Heart left ventricle (tissue), 16 donors: ENCODE results near the gene CDH13. TPM values are rescaled to one million over a fixed set of nuclear protein-coding genes. Genes with fewer than 3 reads are reported as not detected.
A peak's percentile ranks its signal among the peaks of the same experiment; 100 is the strongest.

ENCODE experiments used
- ATAC-seq, 4 donors: fragments of 200-7000 bp; cut with Tn5 transposase; one replicate each; pipeline ENCODE4 v1.9.1; 2020 to 2022; ENCODE audit warnings: moderate library complexity in 4 of 4, mild to moderate bottlenecking in 3 of 4, moderate number of reproducible peaks in 1 of 4
- DNase-seq, 5 donors: peaks; one replicate each; pipeline ENCODE4 v3.0.0-alpha.2; 2020
- H3K27ac ChIP-seq, 12 donors: fragments of 200-600 bp; sonication (generic) in 4 of 12; one replicate each; pipeline versions ENCODE4 v1.5.0 to v1.8.0; 2016 to 2022; ENCODE audit warnings: mild to moderate bottlenecking in 2 of 12
- H3K27me3 ChIP-seq, 9 donors: fragments of 200-600 bp; sonication (generic) in 2 of 9; one replicate each; pipeline versions ENCODE4 v1.5.1 to v1.8.0; 2016 to 2022; ENCODE audit warnings: mild to moderate bottlenecking in 3 of 9
- H3K36me3 ChIP-seq, 9 donors: fragments of 200-600 bp; sonication (generic) in 2 of 9; one replicate each; pipeline versions ENCODE4 v1.5.0 to v1.8.0; 2018 to 2022; ENCODE audit warnings: mild to moderate bottlenecking in 2 of 9
- H3K4me1 ChIP-seq, 12 donors: fragments of 200-600 bp; sonication (generic) in 4 of 12; one replicate each; pipeline versions ENCODE4 v1.5.0 to v1.8.0; 2016 to 2022; ENCODE audit warnings: mild to moderate bottlenecking in 3 of 12
- H3K4me3 ChIP-seq, 12 donors: fragments of 200-600 bp; sonication (generic) in 4 of 12; one replicate each; pipeline versions ENCODE4 v1.5.0 to v1.8.0; 2017 to 2022; ENCODE audit warnings: mild to moderate bottlenecking in 9 of 12, moderate library complexity in 4 of 12
- H3K9me3 ChIP-seq, 12 donors: fragments of 200-600 bp; sonication (generic) in 4 of 12; one replicate each; pipeline versions ENCODE4 v1.5.0 to v1.8.0; 2016 to 2022; ENCODE audit warnings: mild to moderate bottlenecking in 1 of 12
- CTCF ChIP-seq, 12 donors: fragments of 200-600 bp; sonication (generic) in 4 of 12; IDR thresholded peaks; one replicate each; pipeline versions ENCODE4 v1.5.0 to v1.8.0; 2018 to 2022; ENCODE audit warnings: antibody characterized with exemption in 12 of 12, mild to moderate bottlenecking in 5 of 12
- POLR2A ChIP-seq, 2 donors: fragments of 450-650 bp; IDR thresholded peaks; one replicate each; pipeline ENCODE4 v1.6.1; 2017; ENCODE audit warnings: antibody characterized with exemption in 2 of 2, mild to moderate bottlenecking in 2 of 2, moderate library complexity in 2 of 2
- WGBS, 4 donors: extraction: QIAGEN DNeasy Blood & Tissue Kit in 2 of 4; methylation state at CpG; one replicate each; pipeline versions ENCODE4 v1.1.5 to v1.1.7; 2013 to 2018; 5-methylcytosine and 5-hydroxymethylcytosine counted together
- intact Hi-C, 10 donors: fragments of 100-400 bp; cut with DNase I; formaldehyde crosslinking; loops; one replicate each; pipeline versions ENCODE4 v1.11.1 to v1.14.2; 2022
- polyA plus RNA-seq, 2 donors: library from polyadenylated mRNA; stranded (reverse); fragments of 200-250 nt; gene quantifications; one replicate each; pipeline ENCODE4 v1.2.3, GENCODE V29; 2013
- total RNA-seq, 9 donors: library from RNA; depleted of rRNA in 2 of 9; stranded (reverse); fragments of >200 nt in 2 of 9; fragmentation: NEBNext Ultra II Directional in 3 of 9; extraction: Animal tissue kit (Norgen Biotek cat#: 25700) in 3 of 9; gene quantifications; one replicate each; pipeline versions ENCODE4 v1.1.0 to v1.2.4, GENCODE V29; 2016 to 2023
- donor health status: ischemic (EF 13 %, LVEDD 7.1; RV severe dilation, severe dysfunction).
- donor health status: healthy with polysubstance abuse.
- donor health status: DM: no; HTN: yes; CAD: no.
- donor health status: DM: no; HTN: no; CAD: no.
- donor health status: ischemic (EF 25% LVEDD 6.9; RV normal size, moderate dysfunction).
- donor health status: ischemic (EF 25% LVEDD 5.7; RV mildly dilated, moderate dysfunction).
- donor health status: healthy.
- donor health status: DM: yes; HTN: yes; CAD: no.
- donor health status: ischemic (EF 35%, LVEDD 5.7; RV mildly dilated, moderate dysfunction).
- donor health status: nonischemic (EF 11% LVEDD 7.7; RV severe dilation, severe dysfunction).
- donor health status: DM: yes; HTN: yes; CAD: no.
- donor health status: PGD.
- donor health status: ischemic (EF 29% LVEDD 5.4; RV normal size, mild dysfunction).
- donor health status: nonischemic (EF 23%, LVEDD 6.1; RV moderate dilation, normal function).

CDH13 gene
- total and polyA plus RNA-seq, 11 donors = 15.0 to 172 (median 137) TPM

GRCh38 chr16:82846806-82847205, 220.0 kb downstream of the CDH13 start:
- no peak overlapping the region for H3K27ac ChIP-seq
- no peaks in the 10 kb centered on the region for H3K36me3 ChIP-seq
- ATAC-seq (no peak), DNase-seq (no peak)
- TF ChIP-seq CTCF (IDR thresholded peaks at IDR 0.05) (no peak), POLR2A (IDR thresholded peaks at IDR 0.05) (no peak)
- intact Hi-C loops = no loop called here
- 92 to 98% (median 93%) methylated on average over 1 of the region's 1 CpG for WGBS, 4 donors
- no peak overlapping the region for H3K4me3 ChIP-seq
- no peaks in the 10 kb centered on the region for H3K27me3 ChIP-seq
- peaks cover 0 to 22% (median 3%) of the 10 kb centered on the region in 12 donors for H3K4me1 ChIP-seq
- peaks cover 0 to 13% (median 0%) of the 10 kb centered on the region in 12 donors for H3K9me3 ChIP-seq

GRCh38 chr16:82848013-82848412, 221.2 kb downstream of the CDH13 start:
- no peaks in the 10 kb centered on the region for H3K27me3 ChIP-seq
- ATAC-seq (peak; percentile 51 to 69 (median 60)), DNase-seq (peak in 1 of 5 donors; percentile 19)
- intact Hi-C loops = no loop called here
- TF ChIP-seq CTCF (IDR thresholded peaks at IDR 0.05) = no peak
- no peak for TF ChIP-seq POLR2A (IDR thresholded peaks at IDR 0.05)
- H3K36me3 ChIP-seq = no peaks in the 10 kb centered on the region
- peaks cover 0 to 8% (median 0%) of the 10 kb centered on the region in 12 donors for H3K9me3 ChIP-seq
- H3K4me1 ChIP-seq = peaks cover 0 to 31% (median 6%) of the 10 kb centered on the region in 12 donors
- no peak overlapping the region for H3K4me3 ChIP-seq
- peak overlapping the region in 1 of 12 donors; percentile 35 for H3K27ac ChIP-seq

GRCh38 chr16:82852388-82853008, 225.7 kb downstream of the CDH13 start:
- Histone ChIP-seq H3K4me1 (peaks cover 0 to 21% (median 7%) of the 10 kb centered on the region in 12 donors), H3K27ac (no peak overlapping the region), H3K4me3 (no peak overlapping the region), H3K36me3 (no peaks in the 10 kb centered on the region), H3K9me3 (no peaks in the 10 kb centered on the region), H3K27me3 (no peaks in the 10 kb centered on the region)
- peak; percentile 53 to 88 (median 70) for ATAC-seq
- peak in 1 of 5 donors; percentile 23 for DNase-seq
- no peak for TF ChIP-seq CTCF (IDR thresholded peaks at IDR 0.05)
- TF ChIP-seq POLR2A (IDR thresholded peaks at IDR 0.05) = no peak
- 30 to 57% (median 47%) methylated on average over 3 of the region's 3 CpGs for WGBS, 4 donors
- intact Hi-C loops = no loop called here

GRCh38 chr16:82855471-82855870, 228.7 kb downstream of the CDH13 start:
- peaks cover 0 to 11% (median 2%) of the 10 kb centered on the region in 12 donors for H3K4me1 ChIP-seq
- no peaks in the 10 kb centered on the region for H3K27me3 ChIP-seq
- intact Hi-C loops = no loop called here
- ATAC-seq (peak in 2 of 4 donors; percentile 36 to 77), DNase-seq (no peak)
- 65 to 81% (median 74%) methylated on average over 5 of the region's 5 CpGs for WGBS, 4 donors
- H3K4me3 ChIP-seq = no peak overlapping the region
- TF ChIP-seq CTCF (IDR thresholded peaks at IDR 0.05) (no peak), POLR2A (IDR thresholded peaks at IDR 0.05) (no peak)
- H3K9me3 ChIP-seq = no peaks in the 10 kb centered on the region
- peaks cover 0 to 5% (median 0%) of the 10 kb centered on the region in 9 donors for H3K36me3 ChIP-seq
- no peak overlapping the region for H3K27ac ChIP-seq
